ENCODE data around the gene FOXP1. TPM values are rescaled to one million over a fixed set of nuclear protein-coding genes. Genes with fewer than 3 reads are reported as not detected.

Gene FOXP1
- total RNA-seq, 4 donors from 2014 or later, result 169 to 300 (median 202) TPM

DNA sequence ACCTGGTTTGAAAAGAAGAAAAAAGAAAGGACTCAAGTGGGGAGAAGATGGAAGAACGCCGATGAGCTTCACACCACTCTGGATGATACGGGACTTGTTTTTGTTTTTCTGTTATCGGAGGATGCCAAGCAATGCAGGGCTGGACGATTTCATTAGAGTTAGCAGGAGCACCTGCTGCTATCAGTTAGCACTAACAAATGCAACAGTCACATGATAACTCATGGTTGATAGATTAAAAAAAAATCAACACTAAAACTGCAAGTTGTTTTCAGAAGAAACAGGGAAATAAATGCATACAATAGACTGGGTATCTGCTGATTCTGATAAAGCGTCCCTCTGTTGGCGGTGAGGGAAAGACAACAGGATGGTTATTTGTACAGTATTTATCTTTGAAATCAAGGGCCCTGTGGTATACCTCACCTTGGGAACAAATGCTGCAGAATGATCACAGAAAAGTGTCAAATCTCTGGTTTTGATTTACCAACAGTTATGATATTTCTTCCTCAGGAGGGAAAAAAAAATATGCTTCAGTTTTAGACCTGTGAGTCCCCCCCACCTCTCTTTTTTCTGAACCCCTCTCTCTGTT is 575.1 kb downstream of the FOXP1 start:
- Histone ChIP-seq H3K9me3 (no peaks in the 10 kb centered on the region), H3K4me1 (peaks cover 36 to 99% (median 43%) of the 10 kb centered on the region in 3 donors), H3K27me3 (no peaks in the 10 kb centered on the region), H3K27ac (peak overlapping the region; percentile 52 to 80 (median 76)), H3K4me3 (no peak overlapping the region), H3K36me3 (no peaks in the 10 kb centered on the region)
- no peak for ATAC-seq
- TF ChIP-seq, protein P1, sequence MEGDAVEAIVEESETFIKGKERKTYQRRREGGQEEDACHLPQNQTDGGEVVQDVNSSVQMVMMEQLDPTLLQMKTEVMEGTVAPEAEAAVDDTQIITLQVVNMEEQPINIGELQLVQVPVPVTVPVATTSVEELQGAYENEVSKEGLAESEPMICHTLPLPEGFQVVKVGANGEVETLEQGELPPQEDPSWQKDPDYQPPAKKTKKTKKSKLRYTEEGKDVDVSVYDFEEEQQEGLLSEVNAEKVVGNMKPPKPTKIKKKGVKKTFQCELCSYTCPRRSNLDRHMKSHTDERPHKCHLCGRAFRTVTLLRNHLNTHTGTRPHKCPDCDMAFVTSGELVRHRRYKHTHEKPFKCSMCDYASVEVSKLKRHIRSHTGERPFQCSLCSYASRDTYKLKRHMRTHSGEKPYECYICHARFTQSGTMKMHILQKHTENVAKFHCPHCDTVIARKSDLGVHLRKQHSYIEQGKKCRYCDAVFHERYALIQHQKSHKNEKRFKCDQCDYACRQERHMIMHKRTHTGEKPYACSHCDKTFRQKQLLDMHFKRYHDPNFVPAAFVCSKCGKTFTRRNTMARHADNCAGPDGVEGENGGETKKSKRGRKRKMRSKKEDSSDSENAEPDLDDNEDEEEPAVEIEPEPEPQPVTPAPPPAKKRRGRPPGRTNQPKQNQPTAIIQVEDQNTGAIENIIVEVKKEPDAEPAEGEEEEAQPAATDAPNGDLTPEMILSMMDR (IDR thresholded peaks at IDR 0.05), result peak in 1 of 4 experiments; percentile 7
- TF ChIP-seq EP300 (IDR thresholded peaks at IDR 0.05), result no peak
- no peak for TF ChIP-seq POLR2AphosphoS5 (IDR thresholded peaks at IDR 0.05)
- no peak for TF ChIP-seq POLR2A (IDR thresholded peaks at IDR 0.05)
- 45 to 54% methylated on average over 7 of the region's 7 CpGs for WGBS, 2 donors (ENCODE audit: low coverage in 1 of 2)

DNA sequence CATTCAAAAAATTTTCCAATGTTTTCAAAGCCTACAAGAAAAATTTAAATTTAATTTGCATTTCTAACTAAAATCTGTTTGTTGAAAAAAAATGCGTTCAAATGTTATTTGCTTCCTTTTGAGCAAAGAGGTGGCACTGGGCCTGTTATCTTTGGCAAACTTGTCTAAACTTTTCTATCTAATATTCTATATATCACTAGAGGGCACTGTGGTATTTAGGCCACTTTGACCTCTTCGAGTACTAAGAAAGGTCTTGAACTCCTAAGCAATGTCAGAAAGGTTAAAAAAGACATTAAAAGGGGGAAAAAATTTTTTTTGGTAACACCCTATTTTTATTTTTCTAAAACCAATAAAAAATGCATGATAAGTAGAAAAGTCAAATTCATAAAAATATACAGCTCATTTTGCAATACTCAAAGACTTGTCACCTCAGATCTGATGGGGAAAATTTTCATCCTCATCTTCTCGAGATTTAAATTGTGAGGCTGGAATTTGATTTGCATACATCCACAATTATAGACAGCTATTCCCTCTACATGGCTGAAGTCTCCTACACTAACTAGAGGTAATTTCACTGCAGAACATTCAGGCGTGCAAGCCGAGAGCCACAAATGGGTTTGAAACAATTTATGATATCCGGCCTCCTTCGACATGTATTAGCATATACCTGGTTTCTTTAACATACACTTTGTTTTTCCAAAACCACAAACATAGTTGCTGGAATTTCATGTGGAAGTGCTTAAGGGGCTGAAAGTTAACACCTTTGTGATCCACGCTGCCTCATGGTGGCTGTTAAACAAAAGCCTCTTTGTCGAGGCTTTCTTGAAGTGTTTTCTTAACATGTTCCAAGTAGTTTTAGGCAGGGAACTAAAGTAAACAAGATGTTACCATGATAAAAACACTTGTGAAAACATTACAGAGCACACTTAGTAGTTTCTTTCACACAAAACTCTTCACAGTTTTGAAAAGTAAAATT is 576.4 kb downstream of the FOXP1 start:
- Histone ChIP-seq H3K36me3 (no peaks in the 10 kb centered on the region), H3K9me3 (no peaks in the 10 kb centered on the region), H3K27me3 (no peaks in the 10 kb centered on the region), H3K4me1 (peaks cover 36 to 100% (median 54%) of the 10 kb centered on the region in 3 donors), H3K4me3 (no peak overlapping the region), H3K27ac (peak overlapping the region; percentile 73 to 85 (median 78))
- TF ChIP-seq POLR2A (IDR thresholded peaks at IDR 0.05) (no peak), POLR2AphosphoS5 (IDR thresholded peaks at IDR 0.05) (no peak)
- TF ChIP-seq, protein P1 (IDR thresholded peaks at IDR 0.05), result peak; percentile 14 to 51 (median 44)
- WGBS, 2 donors (ENCODE audit: low coverage in 1 of 2), result 30 to 45% methylated on average over 9 of the region's 9 CpGs
- ATAC-seq, result no peak

DNA sequence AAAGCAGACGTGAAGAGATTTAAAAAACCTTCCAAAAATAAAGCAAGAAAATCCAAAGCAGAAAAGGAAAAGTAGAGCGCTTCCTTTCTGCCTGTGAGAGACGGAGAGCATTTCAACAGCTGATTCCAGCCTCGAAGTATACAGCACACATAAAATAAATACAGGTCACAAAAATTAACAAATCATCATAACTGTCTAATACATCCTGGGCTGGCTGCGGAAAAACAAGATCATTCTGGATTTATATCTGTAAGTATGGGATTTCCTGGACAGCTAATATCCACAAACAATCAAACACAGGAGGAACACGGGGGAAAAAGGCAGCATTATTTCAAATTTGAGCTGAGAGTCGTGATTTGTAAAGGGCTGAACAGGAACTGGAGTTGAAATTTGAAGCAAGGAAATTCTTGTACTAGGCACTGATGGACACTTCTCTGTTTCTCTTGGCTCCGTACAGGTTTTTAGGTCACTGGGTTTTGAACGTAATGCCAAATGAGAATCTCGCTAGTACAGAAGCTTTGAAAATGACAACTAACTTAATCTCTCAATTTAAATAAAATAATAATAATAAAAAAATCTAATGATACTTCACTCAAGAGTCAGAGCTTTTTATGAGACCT is 577.7 kb downstream of the FOXP1 start:
- WGBS, 2 donors (ENCODE audit: low coverage in 1 of 2), result 7 to 15% methylated on average over 10 of the region's 10 CpGs
- H3K4me3 ChIP-seq, result peak overlapping the region; percentile 7 to 22
- ATAC-seq, result peak; percentile 27
- H3K4me1 ChIP-seq, result peaks cover 34 to 100% (median 54%) of the 10 kb centered on the region in 3 donors
- H3K36me3 ChIP-seq, result peaks cover 0 to 4% of the 10 kb centered on the region in 2 donors
- no peaks in the 10 kb centered on the region for H3K27me3 ChIP-seq
- H3K27ac ChIP-seq, result peak overlapping the region; percentile 73 to 85 (median 78)
- TF ChIP-seq POLR2AphosphoS5 (IDR thresholded peaks at IDR 0.05), result no peak
- TF ChIP-seq, protein P1 (IDR thresholded peaks at IDR 0.05), result peak in 1 of 4 experiments; percentile 8
- H3K9me3 ChIP-seq, result no peaks in the 10 kb centered on the region

DNA sequence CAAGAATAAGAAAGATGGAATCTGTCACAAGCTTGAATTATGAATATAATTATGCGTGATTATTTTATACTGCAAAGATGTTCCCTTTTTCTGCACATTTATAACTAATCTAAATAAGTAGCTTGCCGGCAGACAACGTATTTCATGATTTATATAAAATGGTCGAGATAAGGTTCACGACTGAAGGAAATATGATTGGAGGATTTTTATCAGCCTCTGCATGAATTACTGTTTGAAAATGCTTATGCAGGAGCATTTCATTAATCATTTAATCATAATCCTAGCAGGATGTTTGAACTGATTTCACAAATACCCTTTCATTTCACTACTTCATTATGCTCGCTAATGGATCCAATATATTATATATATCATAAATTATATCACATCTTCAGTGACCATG is 580.0 kb downstream of the FOXP1 start:
- Histone ChIP-seq H3K27me3 (no peaks in the 10 kb centered on the region), H3K4me1 (peaks cover 33 to 97% (median 47%) of the 10 kb centered on the region in 3 donors)
- WGBS, 2 donors (ENCODE audit: low coverage in 1 of 2), result 40 to 63% methylated on average over 6 of the region's 6 CpGs

More for the DNA sequence above, 580.0 kb downstream of the FOXP1 start:
- Histone ChIP-seq H3K4me3 (no peak overlapping the region), H3K36me3 (peaks cover 0 to 12% of the 10 kb centered on the region in 2 donors), H3K9me3 (no peaks in the 10 kb centered on the region), H3K27ac (peak overlapping the region in 3 of 4 donors; percentile 10 to 73 (median 36))
- TF ChIP-seq POLR2AphosphoS5 (IDR thresholded peaks at IDR 0.05) (no peak), POLR2A (IDR thresholded peaks at IDR 0.05) (no peak), EP300 (IDR thresholded peaks at IDR 0.05) (no peak)
- TF ChIP-seq, protein P1 (IDR thresholded peaks at IDR 0.05), result no peak
- no peak for ATAC-seq
